NCI-H146 (cell line): ENCODE data around the gene UCK2.

Experiments
- DNase-seq: peaks from one replicate; lab custom pipeline; 2025; lab: John Stamatoyannopoulos, UW

UCK2 gene

GRCh38 chr1:165938844-165939243 is 111.4 kb downstream of the UCK2 start:
- no peak for DNase-seq

DNA sequence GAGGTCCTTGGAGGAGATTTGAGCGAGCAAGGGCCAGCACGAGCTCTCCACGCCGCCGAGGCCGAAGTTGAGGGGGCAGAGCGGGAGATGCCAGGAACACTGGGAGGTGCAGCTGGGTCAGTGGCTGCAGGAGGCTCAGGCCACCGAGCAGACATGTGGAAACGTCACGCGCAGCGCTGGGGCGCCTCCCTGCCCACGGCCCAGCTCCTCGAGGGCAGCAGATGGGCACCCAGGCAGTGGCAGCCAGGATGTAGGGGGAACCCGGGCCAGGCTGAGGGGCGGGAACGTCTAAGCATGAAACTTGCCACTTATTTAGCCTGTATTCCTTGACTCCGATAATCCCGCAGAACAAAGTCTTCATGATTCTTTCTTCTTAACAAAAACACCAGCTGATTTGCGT is 114.1 kb downstream of the UCK2 start:
- DNase-seq: no peak

DNA sequence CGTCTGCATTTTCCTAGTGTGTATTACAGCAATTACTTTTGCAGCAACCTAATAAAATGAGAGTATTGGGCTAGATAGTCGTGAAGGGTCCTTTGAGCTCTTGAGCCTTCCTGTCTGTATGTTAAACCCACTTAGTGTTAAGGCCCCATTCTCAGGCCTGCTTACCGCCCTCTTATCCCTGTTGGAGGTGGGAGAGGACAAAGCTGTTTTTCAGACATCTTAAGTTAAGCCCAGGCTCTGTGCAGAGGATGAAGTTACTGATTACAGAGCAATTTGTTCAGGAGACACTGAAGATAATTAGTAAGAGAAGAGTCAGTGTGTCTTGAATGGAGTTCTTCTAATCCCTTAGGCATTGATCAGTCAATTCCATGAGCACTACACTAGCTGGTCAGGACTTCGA is 114.6 kb downstream of the UCK2 start:
- no peak for DNase-seq

DNA sequence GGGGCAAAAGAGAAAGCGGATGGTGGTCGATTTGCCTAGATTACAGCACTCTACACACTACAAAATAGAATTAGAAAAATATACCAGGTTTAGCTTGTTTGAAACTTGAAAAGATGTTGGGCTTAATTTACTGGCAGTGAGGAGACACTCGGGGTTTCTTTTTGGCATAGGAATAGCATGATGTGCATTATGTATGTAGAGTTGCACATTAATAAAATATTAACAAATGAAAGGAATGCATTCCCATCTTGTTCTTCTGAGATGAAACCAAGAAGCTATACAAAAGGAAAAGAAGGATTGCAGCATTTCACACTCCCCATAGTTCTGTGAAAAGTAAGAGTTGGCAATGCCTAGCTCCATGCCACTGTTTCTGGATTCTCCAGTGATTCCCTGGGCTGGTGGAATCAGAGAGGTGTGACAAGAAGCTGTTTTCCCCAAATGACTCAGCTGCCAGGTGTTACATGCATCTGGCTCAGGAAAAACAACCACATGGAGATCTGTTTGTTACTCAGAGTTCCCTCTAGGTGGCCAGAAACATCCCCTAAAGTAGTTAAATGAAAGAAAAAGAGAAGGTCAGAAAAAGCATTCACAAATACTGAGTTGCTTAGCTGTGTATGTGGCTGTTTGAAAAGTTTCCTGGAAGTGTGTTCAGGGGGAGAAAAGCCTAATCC is 115.6 kb downstream of the UCK2 start:
- no peak for DNase-seq

- no peak for DNase-seq
These were observed 118.5 kb downstream of the UCK2 start for GRCh38 chr1:165945911-165946310.

GRCh38 chr1:165947797-165948455 is 120.5 kb downstream of the UCK2 start:
- no peak for DNase-seq

- DNase-seq: no peak
These were observed 122.1 kb downstream of the UCK2 start for GRCh38 chr1:165949335-165950130.

DNA sequence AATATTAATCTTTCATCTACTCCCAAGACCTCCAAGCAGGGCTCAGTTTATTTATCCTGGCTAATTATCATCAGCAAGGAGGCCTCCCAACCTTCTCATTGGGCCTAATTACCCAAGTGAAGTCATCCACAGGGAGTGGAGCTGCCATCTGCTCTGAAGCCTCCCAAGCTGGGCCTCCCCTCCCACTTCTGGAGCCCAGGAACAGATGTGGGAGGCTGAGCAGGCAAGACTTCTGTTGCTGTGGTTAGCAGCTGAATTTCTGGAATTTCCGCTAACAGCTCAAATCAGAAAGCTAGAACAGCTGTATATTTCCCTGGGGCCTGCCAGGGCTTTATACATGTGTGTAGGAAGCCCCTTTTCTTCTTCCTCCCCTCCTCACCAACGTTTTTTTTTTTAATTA is 127.5 kb downstream of the UCK2 start:
- DNase-seq: no peak

- DNase-seq: no peak
These were observed 130.9 kb downstream of the UCK2 start for GRCh38 chr1:165958306-165958705.

DNA sequence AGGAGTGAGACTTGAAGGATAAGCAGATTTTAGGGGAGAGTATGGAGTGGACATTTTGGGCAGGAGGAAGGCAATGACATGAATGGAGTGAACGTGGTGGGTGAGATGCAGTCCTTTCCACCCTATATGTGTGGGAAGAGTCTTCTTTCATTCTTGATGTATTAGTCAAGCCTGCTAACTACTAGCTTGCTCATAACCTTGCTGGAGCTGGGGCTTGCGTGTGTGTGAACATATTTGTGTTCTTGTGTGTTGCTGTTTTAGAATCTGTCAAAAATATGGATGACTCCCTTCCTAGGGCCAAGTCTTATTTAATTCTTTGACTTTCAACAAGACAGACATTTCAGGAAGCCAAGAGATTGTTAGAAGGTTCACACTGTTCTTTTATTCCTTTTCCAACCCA is 132.7 kb downstream of the UCK2 start:
- no peak for DNase-seq

DNA sequence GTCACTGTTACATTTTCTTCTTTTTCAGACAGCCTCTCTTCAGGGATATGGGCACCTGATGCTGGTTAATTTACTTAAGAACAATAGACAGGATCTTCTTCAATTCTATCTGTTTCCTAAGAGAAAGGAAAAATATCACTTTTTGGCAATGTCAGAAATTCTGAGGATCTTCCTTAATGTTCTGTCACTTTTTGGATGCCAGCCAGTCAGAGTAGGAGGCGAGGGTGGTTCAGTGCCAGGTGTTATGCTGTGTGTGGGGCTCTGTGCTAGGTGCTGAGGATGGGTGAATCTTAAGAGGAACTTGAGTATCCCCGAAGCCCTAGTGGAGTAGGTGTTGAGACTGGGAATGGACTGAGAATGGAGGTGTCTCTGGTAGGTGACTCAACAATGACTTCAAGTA is 133.5 kb downstream of the UCK2 start:
- no peak for DNase-seq
